Stomach (tissue), 4 donors: Measurements from ENCODE around the gene ECM1.

Experiments
- CTCF ChIP-seq, 7 experiments: fragments of 450-650 bp in 4 of 7; fragments of 200-600 bp in 3 of 7; sonication (generic) in 3 of 7; IDR thresholded peaks; one replicate each; pipeline ENCODE4 v1.5.1; 2016 to 2019; ENCODE audit warnings: antibody characterized with exemption in 7 of 7, control low read depth in 2 of 7, mild to moderate bottlenecking in 1 of 7
- POLR2A ChIP-seq, 4 donors: fragments of 450-650 bp; IDR thresholded peaks; one replicate each; pipeline ENCODE4 v1.6.1; 2016; ENCODE audit warnings: antibody characterized with exemption in 4 of 4, control low read depth in 2 of 4, mild to moderate bottlenecking in 1 of 4, moderate library complexity in 1 of 4

GRCh38 chr1:150514260-150514659, 6.4 kb downstream of the ECM1 start:
- TF ChIP-seq CTCF (IDR thresholded peaks at IDR 0.05) (no peak), POLR2A (IDR thresholded peaks at IDR 0.05) (no peak)
